GM18526 (cell line): Measurements from ENCODE around the gene PVALEF.

ENCODE experiments used
- POLR2A ChIP-seq: IDR thresholded peaks from 3 replicates; pipeline ENCODE4 v1.6.1; 2011; ENCODE audit not compliant: insufficient read length; ENCODE audit errors: extremely low read depth

PVALEF gene

DNA sequence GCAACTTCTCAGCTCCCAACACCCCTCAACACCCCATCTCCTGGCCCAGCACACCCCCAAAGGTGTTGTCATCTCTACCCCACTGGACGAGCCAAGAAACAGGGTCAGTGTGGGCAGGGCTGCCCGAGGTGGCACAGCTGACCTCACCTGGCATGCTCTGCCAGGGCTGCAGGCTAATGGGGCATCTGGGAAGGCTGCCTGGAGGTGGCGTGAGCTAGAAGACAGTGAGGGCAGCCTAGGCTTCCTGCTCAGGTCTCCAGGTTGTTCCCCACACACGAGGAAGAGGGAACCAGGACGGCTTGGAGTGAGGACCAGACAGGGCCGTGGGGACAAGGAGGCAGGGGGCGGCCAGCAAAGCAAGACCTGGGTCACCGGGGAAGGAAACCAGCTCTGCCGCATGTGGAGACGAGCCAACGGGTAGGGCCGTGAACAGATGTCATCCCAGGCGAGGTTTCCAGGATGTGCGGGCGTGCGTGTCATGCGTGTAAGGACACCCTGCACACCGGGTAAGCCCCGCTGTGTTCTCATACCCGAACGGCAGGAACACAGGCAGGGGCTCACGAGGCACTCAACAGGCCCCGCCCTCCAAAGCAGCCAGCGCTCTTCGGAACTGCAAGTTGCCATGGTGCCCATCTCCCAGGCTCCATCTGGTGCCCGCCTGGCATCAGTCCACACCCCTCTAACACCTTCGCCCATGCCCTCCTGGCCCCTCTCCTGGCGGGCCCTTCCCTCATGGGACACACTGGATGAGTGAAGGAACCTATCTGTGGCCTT lies 29.6 kb upstream of the PVALEF start:
- TF ChIP-seq POLR2A: no peak

DNA sequence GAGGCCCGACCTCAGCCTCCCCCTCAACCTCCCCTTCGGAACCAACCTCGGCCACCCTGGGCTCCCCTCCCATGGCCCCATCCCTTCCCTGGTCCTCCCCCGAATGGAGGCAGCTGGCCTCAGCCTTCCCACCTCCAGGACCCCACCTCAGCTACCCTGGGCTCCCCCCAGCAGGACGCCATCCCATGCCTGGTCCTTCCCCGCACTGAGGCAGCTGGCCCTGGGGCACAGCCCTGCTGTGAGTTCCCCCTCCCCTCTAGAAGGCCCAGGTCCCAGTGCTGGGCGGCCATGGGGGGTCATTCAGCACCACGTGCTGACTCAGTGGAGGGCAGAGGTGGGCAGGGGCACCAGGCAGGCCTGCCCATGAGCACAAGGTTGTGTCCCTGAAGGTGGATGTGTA lies 28.9 kb upstream of the PVALEF start:
- TF ChIP-seq POLR2A: no peak

DNA sequence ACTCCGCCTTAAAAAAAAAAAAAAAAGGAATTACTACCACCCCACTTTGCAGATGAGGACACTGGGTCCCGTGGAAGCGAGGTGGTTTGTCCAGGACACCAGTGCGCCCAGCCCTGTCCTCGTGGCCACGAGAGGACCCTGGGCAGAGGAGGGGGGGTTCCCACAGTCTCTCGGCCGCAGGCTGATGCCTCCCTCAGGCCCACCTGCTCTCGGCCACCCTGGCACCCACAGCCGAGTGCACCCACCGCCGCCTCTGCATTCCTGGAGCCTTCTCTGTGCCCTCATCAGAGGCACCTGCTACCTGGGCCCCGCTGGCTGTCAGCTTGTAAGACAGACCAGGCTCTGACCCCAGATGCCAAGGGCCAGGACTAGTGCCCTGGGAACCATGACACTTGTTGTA lies 28.1 kb upstream of the PVALEF start:
- no peak for TF ChIP-seq POLR2A

DNA sequence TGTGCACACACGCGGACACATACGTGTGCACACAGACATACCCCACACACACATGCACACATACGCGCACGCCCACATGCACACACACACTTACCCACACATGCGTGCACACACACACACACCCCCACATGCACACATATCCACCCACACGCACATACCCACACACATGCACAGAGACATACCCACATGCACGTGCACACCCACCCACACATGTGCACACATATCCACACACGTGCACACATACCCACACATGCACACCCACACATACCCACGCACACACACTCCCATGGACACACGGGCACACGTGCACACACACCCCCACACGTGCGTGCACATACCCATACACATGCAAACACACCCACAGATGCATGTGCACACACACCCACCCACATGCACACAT lies 27.2 kb upstream of the PVALEF start:
- TF ChIP-seq POLR2A: no peak

DNA sequence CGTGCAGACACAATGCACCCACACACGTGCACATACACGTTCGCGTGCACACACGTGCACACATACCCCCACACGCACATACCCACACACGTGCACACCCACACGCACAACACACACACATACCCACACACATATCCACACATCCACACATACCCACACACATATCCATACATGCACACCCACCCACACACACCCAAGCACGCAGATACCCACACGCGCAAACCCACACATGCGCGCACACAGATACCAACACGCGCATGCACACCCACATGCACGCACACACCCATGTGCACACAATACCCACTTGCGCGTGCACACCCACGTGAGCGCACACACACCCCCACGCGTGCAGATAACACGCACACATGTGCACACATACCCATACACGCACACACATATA lies 26.8 kb upstream of the PVALEF start:
- no peak for TF ChIP-seq POLR2A

DNA sequence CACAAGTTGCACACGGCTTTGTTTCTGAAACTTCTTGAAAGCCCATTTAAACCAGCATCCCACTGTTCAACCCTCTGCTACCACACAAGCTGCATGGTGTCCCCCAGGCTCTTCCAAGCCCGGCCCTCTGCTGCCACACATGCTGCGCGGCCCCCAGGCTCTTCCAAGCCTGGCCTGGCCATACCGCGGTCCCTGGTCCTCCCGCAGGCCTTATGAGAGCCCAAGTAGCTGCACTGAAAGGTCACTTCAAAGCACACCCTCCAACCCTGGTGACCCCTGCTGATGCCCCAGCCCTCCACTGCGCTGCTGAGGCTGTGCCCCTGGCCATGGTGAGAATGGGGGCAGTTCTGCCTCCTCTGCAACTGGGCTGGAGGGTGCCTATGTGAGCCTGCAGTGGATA lies 25.9 kb upstream of the PVALEF start:
- no peak for TF ChIP-seq POLR2A

DNA sequence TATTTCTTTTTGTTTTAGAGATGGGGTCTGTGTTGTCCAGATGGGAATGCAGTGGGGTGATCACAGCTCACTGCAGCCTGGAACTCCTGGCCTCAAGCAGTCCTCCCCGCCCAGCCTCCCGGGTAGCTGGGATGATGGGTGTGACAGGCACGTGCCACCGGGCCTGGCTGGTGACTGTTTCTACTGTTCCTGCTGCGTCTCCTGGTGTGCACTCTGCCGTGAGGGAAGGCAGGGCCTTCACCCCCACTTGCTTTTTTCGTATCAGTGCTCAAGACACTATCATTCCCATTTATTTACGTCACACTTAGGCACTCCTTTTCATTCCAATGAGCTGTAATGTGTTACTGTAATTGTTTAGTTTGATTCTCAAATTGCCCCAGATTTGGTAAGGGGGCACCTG lies 25.3 kb upstream of the PVALEF start:
- no peak for TF ChIP-seq POLR2A

DNA sequence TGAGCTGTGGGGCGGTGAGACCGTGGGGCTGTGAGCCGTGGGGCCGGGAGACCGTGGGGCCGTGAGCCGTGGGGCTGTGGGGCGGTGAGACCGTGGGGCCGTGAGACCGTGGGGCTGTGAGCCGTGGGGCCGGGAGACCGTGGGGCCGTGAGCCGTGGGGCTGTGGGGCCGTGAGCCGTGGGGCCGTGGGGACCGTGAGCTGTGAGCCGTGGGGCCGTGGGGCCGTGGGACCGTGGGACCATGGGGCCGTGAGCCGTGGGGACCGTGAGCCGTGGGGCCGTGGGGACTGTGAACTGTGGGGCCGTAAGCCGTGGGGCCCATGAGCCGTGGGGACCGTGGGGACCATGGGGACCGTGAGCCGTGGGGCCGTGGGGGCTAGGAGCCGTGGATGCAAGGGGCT lies 24.6 kb upstream of the PVALEF start:
- no peak for TF ChIP-seq POLR2A

DNA sequence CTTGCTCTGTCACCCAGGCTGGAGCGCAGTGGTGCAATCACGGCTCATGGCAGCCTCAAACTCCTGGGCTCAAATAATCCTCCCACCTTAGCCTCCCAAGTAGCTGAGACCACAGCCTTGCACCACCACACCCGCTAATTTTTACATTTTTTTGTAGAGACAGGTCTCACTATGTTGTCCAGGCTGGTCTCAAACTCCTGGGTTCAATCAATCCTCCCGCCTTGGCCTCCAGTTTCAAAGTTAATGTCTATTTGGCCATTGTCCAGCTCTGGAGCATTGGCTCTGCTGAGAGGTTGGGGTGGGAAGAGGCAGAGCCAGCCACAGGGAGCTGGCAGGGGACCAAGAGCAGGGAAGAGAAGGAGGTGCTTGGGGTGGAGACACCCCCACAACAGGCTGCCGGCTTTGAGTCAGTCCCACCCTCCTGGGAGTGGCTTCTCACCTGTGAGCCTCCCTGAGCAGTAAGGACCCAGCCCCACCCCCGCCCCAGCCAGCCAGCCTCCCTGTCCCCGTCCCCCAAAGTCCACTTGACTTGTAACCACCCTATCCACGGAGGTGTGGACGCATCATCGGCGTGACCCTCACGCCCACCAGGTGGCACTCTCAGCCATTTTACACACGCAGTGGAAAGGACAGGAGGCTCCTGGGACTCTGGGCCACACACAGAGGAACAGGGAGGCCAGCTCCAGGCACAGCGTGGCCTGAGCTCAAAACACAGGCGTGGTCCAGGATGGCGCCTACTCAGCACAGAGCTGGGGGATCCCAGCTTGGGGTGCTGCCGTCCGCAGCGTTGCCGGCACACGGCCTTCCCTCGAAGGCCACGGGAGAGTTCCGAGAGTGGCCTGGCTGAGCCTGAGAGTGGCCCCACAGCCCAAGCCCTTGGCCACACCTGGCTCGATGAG lies 22.8 kb upstream of the PVALEF start:
- TF ChIP-seq POLR2A: no peak

DNA sequence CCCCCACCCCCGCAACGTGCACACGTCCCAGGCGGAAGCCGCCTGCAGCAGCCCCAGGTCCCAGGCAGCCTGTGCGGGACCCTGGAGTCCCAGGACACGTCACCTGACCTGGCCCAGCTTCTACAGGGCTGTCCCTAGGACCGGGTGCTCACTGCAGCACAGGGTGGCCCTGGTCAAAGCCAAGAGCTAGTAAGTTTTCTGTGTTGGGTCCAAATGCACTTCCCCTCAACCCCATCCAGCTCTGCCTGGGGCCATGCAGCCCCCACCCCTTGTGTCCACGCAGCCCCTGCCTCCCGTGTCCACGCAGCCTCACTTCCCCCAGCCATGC lies 22.1 kb upstream of the PVALEF start:
- no peak for TF ChIP-seq POLR2A

DNA sequence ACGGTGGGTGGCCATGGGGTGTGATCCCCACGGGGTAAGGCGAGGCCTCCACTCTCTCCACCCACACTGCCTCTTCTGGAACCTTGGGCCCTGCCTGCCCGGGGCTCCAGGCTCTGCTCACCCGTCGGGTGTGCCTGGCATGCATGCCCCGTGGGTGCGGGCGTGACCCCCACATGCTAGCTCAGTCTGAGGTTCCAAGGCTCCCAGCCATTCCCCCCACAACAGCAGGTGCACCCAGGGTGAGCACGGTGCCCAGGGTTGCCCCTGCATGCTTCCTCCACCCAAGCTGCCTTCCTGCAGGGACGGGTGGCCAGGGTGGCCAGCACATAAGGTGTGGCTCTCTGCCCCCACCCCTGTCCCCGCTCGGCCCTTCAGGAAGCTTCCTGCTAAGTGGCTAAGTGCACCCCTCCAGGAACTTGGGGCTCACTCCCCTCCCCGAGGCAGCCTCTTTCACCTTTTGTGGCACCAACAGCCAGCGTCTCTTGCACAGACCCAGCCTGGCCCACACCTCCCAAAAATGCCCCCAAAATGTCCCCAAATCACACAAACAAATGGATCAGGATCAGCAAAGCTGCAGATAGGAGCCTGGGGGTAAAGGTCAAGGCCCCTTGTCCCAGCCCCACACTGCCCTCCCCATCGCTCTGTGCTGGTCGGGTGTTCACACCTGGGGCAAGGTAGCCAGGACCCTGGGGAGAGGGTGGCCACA lies 21.4 kb upstream of the PVALEF start:
- TF ChIP-seq POLR2A: no peak

DNA sequence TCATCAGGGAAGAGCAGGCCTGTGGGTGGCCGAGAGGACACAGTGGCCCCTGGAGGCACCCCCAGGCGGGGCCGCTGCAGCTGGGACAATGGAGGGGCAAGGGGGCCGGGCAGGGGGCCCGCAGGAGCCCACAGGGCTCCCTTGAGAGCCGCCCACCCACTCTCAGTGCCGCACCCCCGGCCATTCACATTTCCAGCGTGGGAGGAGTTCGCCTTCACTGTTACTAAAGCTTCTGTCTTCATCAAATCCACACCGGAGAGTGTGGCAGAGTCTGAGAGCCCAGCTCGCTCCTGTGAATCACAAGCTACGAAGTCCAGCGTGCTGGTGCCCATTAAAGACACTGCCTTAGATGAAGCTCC lies 20.9 kb upstream of the PVALEF start:
- no peak for TF ChIP-seq POLR2A

DNA sequence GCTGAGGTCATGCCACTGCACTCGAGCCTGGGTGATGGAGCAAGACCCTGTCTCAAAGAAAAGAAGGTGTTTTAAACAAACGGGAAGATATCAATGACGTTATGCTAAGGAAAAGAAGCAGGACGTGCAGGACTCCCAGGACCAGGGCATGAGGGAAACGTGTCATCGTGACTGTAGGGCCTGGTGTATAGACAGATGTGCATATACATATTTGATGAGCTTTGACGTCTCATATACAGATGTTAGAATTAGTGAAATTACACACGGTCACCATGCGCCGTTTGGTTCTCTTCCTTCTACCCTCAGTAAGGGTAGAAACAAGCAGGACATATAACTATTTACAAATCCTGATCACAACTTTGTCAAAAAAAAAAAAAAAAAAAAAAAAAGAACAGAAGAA lies 17.6 kb upstream of the PVALEF start:
- TF ChIP-seq POLR2A: no peak

DNA sequence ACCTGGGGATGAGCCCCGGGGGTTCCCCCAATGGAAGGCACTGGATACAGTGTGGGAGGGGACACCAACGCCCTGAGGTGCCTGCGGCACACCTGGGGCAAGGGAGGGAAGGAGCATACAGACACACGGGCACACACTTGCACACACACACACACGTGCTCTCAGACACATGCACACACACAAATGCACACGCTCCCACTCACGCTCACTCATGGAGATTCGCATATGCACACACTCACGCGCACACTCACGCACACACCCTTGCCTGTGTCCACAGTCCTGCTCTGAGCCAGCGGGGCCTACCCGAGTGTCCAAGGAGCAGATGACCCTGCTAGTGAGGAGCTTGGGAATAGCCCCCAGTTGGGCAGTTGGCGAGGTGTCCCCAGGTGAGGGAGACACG lies 16.7 kb upstream of the PVALEF start:
- no peak for TF ChIP-seq POLR2A

DNA sequence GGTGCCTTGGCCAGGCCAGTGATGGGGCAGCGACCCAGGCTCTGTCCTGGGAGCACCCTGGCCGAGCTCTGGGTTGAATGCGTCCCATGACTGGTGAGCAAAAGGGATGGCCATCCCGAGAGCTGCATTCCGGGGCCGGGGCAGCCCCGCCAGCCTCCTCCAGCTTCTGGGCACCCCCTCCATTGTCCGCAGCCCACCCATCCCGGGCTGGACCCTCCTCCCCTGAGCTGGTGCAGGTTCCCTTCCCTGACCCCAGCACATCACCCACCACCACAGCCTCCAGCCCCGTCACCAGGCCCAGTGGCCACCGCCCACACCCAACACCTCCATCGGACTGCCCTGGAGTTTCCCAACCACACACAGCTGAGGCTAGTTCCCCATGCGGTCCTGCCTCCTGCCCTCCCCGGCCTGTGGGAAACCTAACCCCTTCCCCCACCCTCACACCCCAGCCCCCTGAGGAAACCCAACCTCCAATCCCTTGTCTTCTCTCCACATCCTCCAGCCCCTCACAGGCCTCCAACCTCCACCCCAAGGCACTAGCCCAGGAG lies 16.2 kb upstream of the PVALEF start:
- TF ChIP-seq POLR2A: no peak

DNA sequence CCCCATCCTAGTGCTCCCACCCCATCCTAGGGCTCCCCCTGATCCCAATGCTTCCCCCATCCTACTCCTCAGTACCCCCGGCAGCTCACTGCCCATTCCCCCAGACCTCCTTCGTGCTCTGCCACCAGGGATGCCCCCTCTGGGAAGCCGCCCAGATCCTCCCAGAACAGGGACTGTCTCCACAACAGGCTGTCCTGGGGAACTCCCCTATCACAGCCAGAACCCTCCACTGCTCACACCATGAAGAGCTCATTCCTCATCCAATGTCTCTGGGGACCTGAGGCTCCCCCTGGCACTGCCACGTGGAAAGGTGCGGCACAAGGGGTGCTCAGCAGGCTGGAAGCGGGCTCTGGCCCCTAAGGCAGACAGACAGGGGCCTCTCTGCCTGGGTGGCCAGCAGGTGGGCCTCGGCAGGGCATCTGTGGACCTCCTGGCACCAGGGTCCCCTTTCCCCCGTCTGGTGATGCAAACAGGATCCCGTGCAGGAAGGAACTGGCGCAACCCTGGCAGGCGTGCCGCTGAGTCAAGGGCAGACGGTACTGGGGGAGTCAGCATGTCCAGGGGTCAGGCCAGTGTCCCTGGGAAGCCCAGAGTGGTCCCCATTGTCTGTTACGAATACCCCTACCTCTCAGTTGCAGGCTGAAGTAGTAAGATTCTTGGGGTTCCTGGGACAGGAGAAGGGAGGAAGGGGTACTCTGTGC lies 14.8 kb upstream of the PVALEF start:
- no peak for TF ChIP-seq POLR2A

DNA sequence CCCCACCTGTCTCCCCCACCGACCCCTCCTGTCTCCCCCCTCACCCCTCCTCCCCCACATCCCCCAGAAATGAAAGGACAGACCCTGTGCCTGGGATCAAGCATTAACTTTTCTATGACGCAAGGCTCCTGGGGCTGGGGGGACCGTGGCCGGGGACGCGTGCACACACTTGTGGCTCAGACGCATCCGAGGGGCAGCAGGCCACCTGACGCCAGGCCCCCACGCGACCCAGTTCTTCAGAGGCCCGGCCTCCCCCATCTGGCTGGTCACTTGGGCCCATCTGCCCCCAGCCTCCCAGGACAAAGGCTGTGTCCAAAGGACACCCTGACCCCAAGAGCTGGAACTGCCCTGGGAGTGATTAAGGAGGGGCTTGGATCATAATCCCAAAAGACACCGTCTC lies 14.0 kb upstream of the PVALEF start:
- TF ChIP-seq POLR2A: no peak
